ENCODE data around the gene CRHR2. TPM values are rescaled to one million over a fixed set of nuclear protein-coding genes. Genes with fewer than 3 reads are reported as not detected.

The CRHR2 gene
- polyA plus RNA-seq, 1 donor from 2014 or later = 0.15 TPM

- Histone ChIP-seq H3K9me2 (ENCODE audit: insufficient read depth, low read length) (no peaks in the 10 kb centered on the region), H3K4me3 (ENCODE audit: low read length) (no peak overlapping the region)
These were observed 10.3 kb downstream of the CRHR2 start for GRCh38 chr7:30671793-30672465.

GRCh38 chr7:30668102-30668501, 14.2 kb downstream of the CRHR2 start:
- H3K9me3 ChIP-seq (ENCODE audit: low read length) = no peaks in the 10 kb centered on the region
- H3K4me2 ChIP-seq (ENCODE audit: low read length) = no peak overlapping the region
- H3K36me3 ChIP-seq (ENCODE audit: insufficient read depth, low read length) = no peaks in the 10 kb centered on the region
- no peak overlapping the region for H3K4me3 ChIP-seq (ENCODE audit: low read length)
- no peaks in the 10 kb centered on the region for H3K9me2 ChIP-seq (ENCODE audit: insufficient read depth, low read length)
- no peaks in the 10 kb centered on the region for H3K79me2 ChIP-seq (replicated peaks; ENCODE audit: insufficient read depth, low read length)
- no peaks in the 10 kb centered on the region for H4K20me1 ChIP-seq (ENCODE audit: insufficient read depth)
- no peak overlapping the region for H3K27ac ChIP-seq (ENCODE audit: low read length)
- H2AFZ ChIP-seq (ENCODE audit: low read depth, low read length) = no peak overlapping the region
- no peak overlapping the region for H3K9ac ChIP-seq (ENCODE audit: low read length)
- TF ChIP-seq POLR2AphosphoS5 (IDR thresholded peaks at IDR 0.05) (no peak), RAD21 (conservative IDR thresholded peaks at IDR 0.05) (no peak), SMC3 (conservative IDR thresholded peaks at IDR 0.05; ENCODE audit: poor library complexity) (no peak), EP300 (conservative IDR thresholded peaks at IDR 0.05; ENCODE audit: poor library complexity, severe bottlenecking) (no peak), REST (IDR thresholded peaks at IDR 0.05; ENCODE audit: borderline replicate concordance) (no peak), TAF1 (IDR thresholded peaks at IDR 0.05; ENCODE audit: low read depth) (no peak), EZH2 (IDR thresholded peaks at IDR 0.05; ENCODE audit: borderline replicate concordance, insufficient read depth, low read length, poor library complexity, severe bottlenecking) (no peak), CTCF (IDR thresholded peaks at IDR 0.05; ENCODE audit: poor library complexity, severe bottlenecking) (no peak), MXI1 (conservative IDR thresholded peaks at IDR 0.05; ENCODE audit: poor library complexity, severe bottlenecking) (no peak)
- H3K27me3 ChIP-seq (ENCODE audit: insufficient read depth, low read depth, low read length) = no peaks in the 10 kb centered on the region
- no peaks in the 10 kb centered on the region for H3F3A ChIP-seq (ENCODE audit: insufficient read depth, low read length, poor library complexity, severe bottlenecking)

More at GRCh38 chr7:30671793-30672465, 10.3 kb downstream of the CRHR2 start:
- Histone ChIP-seq H2AFZ (ENCODE audit: low read depth, low read length) (no peak overlapping the region), H3K9ac (ENCODE audit: low read length) (no peak overlapping the region), H3K27me3 (ENCODE audit: insufficient read depth, low read depth, low read length) (peaks cover 1% of the 10 kb centered on the region), H3K27ac (ENCODE audit: low read length) (no peak overlapping the region), H3F3A (ENCODE audit: insufficient read depth, low read length, poor library complexity, severe bottlenecking) (no peaks in the 10 kb centered on the region), H3K4me2 (ENCODE audit: low read length) (no peak overlapping the region), H3K79me2 (replicated peaks; ENCODE audit: insufficient read depth, low read length) (no peaks in the 10 kb centered on the region), H3K9me3 (ENCODE audit: low read length) (no peaks in the 10 kb centered on the region), H3K36me3 (ENCODE audit: insufficient read depth, low read length) (no peaks in the 10 kb centered on the region), H4K20me1 (ENCODE audit: insufficient read depth) (no peaks in the 10 kb centered on the region)
- TF ChIP-seq EZH2 (IDR thresholded peaks at IDR 0.05; ENCODE audit: borderline replicate concordance, insufficient read depth, low read length, poor library complexity, severe bottlenecking) (no peak), REST (IDR thresholded peaks at IDR 0.05; ENCODE audit: borderline replicate concordance) (peak; percentile 78)

Measured in neural cell (in vitro differentiated cells).